Omental fat pad (tissue), 4 donors: Measurements from ENCODE around the gene ALS2. TPM values are rescaled to one million over a fixed set of nuclear protein-coding genes. Genes with fewer than 3 reads are reported as not detected.
"Not testable (repeated sequence)": the region's sequence is repeated elsewhere in the genome, so short reads cannot be mapped to it uniquely, and the experiment has no call there.

Source experiments
- ATAC-seq: fragments of 150-250 bp; one replicate; pipeline ENCODE4 v1.9.1; 2016; ENCODE audit warnings: mild to moderate bottlenecking, moderate library complexity; ENCODE audit not compliant: low FRiP score
- DNase-seq: peaks from one replicate; pipeline ENCODE4 v3.0.0-alpha.2; 2019; ENCODE audit warnings: low spot score
- total RNA-seq, 4 donors: library from RNA; depleted of rRNA; stranded (reverse); fragments of >200 nt; gene quantifications; one replicate each; pipeline ENCODE4 v1.1.0, GENCODE V29; 2016
- TF ChIP-seq, protein P1 (sequence below), 3 donors: fragments of 450-650 bp; IDR thresholded peaks; one replicate each; pipeline ENCODE4 v1.5.1; 2016 to 2017; ENCODE audit warnings: antibody characterized with exemption in 3 of 3, mild to moderate bottlenecking in 3 of 3, moderate library complexity in 2 of 3

ALS2 gene
- total RNA-seq, 4 donors from 2014 or later = 13.6 to 20.4 (median 17.9) TPM

DNA sequence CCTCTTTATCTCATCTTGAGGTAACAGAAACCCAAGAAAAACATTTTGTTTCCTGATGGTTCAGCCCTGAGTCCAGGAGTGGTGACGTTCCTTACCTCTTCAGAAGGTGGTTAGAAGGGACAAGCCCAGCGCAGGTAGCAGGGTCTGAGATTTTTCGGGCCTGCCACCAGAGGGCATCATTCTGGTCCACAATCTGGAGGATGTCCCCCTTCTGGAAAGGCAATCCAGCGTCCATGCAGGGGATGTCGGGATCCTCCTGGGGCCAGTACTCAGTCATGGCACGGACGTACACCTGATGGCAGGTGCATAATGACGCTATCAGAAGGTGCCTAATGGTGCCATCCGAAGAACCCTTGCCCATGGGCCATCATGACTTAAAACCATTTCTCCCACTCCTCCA lies 100.0 kb downstream of the ALS2 start:
- TF ChIP-seq, protein P1, sequence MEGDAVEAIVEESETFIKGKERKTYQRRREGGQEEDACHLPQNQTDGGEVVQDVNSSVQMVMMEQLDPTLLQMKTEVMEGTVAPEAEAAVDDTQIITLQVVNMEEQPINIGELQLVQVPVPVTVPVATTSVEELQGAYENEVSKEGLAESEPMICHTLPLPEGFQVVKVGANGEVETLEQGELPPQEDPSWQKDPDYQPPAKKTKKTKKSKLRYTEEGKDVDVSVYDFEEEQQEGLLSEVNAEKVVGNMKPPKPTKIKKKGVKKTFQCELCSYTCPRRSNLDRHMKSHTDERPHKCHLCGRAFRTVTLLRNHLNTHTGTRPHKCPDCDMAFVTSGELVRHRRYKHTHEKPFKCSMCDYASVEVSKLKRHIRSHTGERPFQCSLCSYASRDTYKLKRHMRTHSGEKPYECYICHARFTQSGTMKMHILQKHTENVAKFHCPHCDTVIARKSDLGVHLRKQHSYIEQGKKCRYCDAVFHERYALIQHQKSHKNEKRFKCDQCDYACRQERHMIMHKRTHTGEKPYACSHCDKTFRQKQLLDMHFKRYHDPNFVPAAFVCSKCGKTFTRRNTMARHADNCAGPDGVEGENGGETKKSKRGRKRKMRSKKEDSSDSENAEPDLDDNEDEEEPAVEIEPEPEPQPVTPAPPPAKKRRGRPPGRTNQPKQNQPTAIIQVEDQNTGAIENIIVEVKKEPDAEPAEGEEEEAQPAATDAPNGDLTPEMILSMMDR (IDR thresholded peaks at IDR 0.05) = no peak
- ATAC-seq = no peak
- no peak for DNase-seq

DNA sequence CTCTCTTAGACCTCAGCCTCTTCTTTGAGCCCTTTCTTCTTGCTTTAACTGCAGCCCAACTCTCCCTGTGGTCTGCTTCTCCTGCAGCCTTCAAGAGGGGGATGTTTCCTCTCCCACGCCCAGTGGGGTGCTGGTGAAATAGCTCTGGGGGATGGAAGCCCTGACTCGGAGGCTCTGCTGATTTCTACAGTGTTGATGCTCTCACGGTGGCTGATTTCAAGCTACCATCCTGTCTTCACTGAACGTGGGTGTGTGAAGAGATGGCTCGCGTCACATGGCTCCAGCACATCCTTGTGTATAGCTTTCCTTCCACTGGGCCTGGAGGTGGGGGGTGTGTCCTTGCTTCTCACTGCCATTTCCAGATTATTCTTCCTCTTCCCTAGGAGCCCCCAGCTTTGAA lies 102.3 kb downstream of the ALS2 start:
- ATAC-seq (no peak), DNase-seq (no peak)
- TF ChIP-seq, protein P1 (IDR thresholded peaks at IDR 0.05) = no peak

DNA sequence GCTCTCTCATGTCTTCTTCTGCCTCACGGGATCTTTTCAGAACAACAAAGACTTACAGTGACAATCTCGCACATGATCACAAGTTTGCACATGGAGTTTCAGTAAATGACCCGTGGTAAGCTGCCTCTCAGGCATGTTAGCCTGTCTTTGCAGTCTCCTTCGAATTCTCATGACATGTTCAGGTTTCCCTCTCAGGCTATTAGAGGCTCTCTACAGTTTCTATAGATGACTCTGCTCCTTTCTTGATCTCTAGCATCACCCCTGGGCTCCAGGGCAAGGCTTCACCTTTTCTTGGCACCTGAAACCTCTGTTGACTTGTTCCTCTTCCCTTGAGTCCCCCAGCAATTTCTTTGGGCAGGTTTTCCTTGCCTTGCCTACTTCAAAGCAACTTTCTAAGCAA lies 105.3 kb downstream of the ALS2 start:
- ATAC-seq (no peak), DNase-seq (no peak)
- TF ChIP-seq, protein P1 (IDR thresholded peaks at IDR 0.05) = no peak

DNA sequence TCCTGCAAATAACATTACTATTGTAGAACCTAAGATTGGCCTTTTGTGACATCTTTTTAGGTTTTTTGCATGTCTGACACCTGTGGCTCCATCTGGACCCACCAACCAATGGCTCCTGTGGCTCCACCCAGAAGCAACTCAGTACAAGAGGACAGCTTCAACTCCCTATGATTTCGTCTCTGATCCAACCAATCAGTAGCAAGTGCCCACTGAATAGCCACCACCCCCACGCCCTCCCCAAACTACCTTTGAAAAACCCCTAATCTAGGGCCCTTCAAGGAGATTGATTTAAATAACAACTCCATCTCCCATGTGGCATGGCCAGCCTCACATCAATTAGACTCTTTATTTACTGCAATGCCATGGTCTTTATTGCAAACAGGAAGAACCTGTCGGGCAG lies 105.9 kb downstream of the ALS2 start:
- DNase-seq (no peak), ATAC-seq (no peak)
- TF ChIP-seq, protein P1 (IDR thresholded peaks at IDR 0.05) = no peak

DNA sequence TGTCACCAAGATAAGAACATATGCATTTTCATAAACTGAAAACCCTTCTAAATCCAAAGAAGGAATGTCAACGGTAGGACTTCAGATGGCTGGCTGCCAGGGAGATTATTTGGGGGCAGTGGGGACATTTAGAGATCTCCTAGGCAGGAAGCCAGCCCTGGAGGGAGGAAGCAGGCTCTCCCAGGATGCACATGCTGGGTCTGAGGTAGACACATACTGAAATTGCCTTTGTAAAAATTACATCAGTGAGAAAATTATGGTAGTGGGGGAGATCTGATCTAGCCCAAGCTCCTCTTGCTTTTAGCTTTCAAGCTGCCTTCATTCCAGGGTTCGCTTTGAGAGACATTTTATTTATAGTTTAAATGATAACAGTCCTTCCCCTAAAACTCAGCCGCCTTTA lies 106.4 kb downstream of the ALS2 start:
- ATAC-seq (no peak), DNase-seq (no peak)
- TF ChIP-seq, protein P1 (IDR thresholded peaks at IDR 0.05) = no peak

DNA sequence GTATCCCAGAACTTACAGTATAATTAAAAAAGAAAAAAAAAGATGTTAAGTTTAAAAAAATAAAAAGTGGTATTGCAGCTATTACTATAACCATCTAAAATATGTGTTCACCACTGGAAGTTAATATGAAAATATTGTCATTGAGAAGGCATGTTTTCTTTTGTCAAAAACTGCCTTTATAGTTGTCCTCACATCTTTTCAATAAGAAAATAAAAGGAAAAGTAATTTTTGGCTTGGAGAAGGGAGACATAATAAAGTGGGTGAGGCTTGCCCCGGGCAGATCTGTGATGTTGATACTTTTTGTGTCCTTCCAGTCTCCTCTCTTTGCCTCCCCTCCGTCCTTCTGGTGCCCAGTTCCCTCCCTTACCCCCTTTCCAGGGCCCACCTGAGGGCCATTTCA lies 107.2 kb downstream of the ALS2 start:
- TF ChIP-seq, protein P1 (IDR thresholded peaks at IDR 0.05) = no peak
- ATAC-seq (no peak), DNase-seq (no peak)

DNA sequence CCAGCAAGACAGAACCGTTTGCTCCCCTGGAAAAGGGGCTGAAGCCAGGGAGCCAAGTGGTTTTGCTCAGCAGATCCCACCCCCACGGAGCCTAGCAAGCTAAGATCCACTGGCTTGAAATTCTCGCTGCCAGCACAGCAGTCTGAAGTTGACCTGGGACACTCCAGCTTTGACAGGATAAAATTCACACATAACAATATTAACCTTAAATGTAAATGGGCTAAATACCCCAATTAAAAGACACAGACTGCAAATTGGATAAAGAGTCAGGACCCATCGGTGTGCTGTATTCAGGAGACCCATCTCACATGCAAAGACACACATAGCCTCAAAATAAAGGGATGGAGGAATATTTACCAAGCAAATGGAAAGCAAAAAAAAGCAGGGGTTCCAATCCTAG lies 109.5 kb downstream of the ALS2 start:
- DNase-seq, ATAC-seq: not testable (repeated sequence)

DNA sequence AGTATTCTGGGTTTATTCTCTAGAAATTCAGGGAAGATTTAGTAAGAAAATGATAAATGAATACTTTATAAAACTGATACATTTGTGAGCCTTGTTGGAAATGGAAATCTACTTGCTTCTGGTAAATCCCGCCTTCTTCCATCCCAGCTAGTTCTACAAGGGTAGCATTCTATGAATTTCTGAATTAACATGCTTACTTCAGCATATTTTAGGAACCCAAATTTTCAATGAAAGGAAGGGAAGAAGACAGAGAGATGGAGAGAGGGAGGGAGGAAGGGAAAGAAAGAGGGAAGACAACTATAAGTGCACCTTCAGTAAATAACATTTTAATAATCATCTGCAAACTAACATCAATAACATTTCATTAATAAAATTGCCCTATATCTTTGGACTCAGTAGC lies 110.9 kb downstream of the ALS2 start:
- ATAC-seq (no peak), DNase-seq (no peak)
- TF ChIP-seq, protein P1 (IDR thresholded peaks at IDR 0.05) = no peak
